ENCODE data around the gene H2BK1.

Gene H2BK1

DNA sequence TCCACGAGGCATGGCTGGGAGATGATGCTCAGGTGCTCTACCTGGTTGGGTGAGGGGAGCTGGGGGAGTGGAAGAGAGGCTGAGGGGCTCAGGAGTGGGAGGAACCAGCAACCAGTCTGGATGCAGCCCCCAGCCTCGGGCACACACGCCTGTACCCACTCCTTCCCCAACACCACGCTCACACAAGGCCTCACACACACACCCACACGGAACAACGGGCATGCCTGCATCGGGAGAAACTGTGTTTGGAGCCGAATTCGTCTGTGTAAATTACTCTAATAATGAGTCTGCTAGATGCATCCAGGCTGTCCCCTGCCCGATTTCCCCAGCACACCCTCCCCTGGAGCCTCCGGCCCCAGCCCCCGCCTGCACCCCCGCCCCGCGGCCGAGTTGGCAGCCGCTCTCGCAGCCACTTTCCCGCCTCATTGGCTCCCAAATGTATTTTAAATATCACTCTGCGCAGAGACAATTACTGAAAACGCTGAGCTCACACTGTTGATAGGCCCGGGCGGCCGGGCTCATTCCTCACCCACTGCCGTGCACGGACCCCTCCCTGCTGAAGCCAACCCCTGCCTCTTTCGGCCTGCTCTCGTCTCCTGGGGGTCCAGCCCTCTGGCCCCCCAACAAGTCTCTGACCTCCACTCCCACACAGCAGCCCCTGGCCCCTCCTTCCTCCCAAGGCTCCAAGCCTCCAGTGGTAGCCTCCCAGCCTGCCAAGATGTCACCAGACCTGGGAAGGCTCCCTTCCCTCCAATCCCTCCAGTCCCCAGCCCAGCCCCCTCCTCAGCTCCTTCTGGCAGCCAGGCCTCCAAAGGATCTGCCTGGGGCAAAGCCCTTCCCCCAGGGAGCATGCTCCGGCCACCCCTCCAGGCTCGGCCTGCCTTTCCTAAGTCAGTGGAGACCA lies 11.1 kb downstream of the H2BK1 start:
- DNase-seq = no peak

GRCh38 chr7:151197932-151198331 lies 12.4 kb downstream of the H2BK1 start:
- no peak for DNase-seq

DNA sequence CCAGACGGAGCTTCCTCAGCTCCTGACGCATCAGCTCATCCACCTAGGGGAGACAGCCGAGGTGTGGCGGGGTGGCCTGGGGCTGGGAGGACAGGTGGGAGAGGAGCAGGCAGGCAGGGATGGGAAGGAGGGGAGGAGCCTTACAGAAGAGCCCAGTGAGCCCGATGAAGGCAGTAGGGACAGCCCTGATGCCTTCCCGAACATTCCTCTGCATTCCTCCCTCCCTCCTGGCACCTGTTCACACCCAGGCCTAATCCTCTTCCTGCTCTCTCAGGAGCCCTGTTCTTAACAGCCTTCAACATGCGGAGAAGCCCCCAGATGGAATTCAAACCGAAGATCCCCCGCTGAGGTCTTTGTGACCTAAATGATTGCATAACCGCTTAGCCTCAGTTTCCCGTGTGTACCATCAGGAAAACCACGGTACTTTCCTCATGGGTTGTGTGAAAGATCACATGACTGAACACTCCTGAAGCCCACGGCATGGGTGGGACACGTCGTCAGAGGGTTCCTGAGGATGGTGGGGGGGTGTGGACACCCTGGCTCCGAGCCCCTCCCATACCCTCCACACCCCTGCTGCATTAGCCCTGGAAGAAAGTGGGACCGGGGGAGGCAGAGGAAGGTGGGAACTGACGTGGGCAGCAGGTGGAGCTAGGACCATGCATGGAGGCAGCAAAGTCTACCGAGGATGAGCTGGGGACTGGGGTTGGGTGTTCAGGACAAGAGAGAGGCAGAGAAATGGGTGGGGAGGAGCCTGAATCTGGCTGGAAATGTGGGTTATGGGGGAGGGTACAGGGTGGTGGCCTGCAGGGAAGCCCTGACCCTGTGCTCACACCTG lies 14.5 kb downstream of the H2BK1 start:
- no peak for DNase-seq

DNA sequence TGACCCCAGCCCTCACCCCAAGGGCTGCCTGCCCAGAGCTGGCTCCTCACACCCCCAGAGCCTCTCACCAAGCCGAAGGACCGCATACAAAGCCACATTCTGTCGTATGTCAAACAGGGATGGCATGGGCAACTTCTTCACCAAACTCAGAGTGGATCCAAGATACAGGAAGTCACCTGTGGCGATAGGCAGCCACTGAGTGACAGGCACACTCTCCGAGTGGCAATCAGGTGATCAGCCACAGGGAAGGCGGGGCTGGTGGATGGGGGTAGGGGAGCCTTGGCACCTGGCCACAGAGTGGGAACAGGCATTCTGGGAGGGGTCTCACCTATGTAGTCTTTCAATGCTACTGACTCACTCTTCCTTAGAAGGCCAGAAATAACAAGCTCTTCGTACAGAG lies 16.1 kb downstream of the H2BK1 start:
- DNase-seq = no peak

DNA sequence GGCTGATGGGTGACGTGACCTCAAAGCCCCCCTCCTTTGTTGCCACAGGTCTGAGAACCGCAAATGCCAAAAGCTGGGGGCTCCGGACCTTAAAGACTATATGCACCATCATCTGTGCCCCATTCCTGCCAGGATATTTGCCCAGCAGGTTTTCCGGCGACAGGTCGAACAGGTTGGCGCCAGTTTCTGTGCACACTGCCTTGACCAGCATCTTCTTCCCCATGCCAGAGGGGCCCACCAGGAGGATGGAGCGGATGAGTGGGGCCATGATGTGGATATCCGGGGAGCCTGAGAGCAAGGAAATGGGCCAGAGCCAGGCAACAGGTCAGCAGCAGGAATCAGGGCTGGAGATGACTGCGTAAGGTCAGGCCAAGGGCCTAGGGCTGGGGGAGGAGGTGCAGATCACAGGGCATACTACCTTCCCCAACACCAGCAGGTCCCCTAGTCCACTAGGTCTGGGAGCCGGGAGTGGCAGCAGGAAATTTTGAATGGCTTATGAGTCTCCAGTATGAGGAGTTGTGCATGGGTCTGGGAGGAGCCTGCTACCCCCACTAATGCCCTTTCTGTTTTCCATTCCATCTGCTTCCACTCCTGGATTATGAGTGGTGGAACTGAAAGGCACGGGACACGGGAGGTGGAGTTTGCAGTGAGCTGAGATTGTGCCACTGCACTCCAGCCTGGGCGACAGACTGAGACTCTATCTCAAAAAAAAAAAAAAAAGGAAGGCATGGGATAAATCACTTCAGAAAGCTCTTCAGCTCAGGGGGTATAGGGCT lies 16.9 kb downstream of the H2BK1 start:
- DNase-seq = no peak

DNA sequence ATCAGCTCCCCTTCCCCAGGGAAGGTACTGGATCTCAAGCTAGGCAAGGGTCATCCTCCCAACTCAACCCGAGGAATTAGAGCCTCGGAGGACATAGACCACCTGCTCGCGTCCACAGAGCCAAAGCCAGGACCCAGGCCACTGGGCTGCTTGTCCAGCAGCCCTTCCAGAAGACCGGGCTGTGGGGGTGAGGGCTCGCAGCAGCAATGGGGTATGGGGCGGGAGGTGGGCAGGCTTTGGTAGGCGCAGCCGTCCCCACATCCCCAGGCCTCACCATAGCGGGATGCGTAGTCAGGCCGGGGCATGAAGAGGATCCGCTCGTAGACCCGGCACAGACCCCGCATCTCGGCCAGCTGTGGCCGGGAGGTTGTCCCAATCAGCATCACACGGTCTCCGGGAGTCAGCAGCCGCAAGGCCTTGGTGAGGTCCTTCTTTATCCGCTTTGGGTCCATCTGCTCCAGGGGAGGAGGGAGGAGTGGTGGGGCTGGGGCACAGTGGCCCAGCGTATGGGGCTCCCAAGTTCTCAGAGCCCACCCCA lies 18.2 kb downstream of the H2BK1 start:
- DNase-seq = no peak

DNA sequence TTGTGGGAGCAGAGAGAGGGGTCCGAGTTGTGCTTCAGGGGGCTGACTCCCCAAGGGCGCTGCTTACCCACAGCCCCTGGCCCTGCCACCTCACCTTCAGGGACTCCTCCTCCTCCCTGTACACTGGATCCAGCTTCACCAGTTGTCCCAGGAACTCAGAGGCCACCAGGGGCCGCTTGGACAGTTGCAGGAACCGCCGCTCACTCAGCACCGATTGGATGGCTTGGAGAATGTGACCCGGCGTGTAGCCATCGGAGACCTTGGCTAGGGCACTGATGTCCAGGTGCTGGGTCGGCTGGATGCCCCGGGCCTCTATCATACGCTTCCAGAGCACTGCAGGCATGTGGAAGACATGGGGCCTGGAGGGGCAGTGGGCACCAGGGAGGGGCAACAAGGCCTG lies 18.7 kb downstream of the H2BK1 start:
- no peak for DNase-seq

- no peak for DNase-seq
Measured at GRCh38 chr7:151189038-151189437, 21.2 kb downstream of the H2BK1 start.

DNA sequence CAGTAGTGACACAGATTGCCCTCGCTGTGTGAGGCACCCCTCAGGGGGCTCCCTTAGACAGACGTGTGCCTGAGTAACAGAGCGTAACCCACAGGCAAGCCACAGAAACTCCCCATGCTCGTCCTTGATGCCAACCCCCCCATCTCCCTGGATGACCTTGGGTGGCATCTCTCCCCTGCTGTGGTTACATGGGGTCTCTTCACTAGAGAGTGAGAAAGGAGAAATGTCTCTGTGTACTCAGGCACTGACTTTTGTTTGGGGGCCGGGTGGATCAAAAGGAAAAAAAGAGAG lies 22.1 kb downstream of the H2BK1 start:
- no peak for DNase-seq

DNA sequence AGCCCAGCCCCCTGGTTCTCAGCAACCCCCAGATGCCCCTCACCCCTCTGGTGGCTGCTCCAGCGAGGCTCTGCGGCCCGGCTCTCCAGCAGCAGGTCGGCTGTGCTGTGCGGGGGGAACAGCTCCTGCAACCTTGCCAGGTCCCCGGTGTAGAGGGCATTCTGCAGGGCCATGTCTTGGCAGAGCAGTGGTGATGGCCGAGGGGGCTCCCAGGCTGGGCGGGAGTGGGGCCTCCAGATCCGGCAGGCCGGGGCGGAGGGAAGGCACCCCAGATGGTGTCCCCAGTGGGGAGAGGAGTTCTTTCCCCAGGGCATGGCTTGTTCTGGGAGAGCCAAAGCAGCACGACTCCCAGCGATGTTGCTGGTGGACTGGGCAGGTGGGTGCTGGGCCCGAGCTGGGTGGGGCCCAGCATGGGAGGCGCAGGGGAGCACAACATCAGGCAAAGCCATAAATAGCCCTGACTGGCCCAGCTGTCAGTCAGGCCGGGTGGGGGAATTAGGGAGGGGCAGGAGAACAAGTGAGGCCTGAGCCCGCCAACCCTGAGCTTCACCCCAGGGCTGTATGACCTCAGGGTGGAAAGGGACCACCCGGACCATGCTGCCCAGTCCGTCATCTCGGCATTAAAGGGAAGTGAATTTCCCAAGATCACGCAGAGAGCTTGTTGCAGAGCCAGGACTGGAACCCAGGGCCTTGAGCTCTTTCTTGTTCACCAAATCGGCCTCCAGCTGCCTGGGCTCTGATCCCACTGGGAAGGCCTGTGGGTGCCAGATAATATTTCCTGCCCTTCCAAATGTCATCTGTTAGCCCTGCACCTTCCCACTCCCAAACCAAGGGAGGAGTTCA lies 22.7 kb downstream of the H2BK1 start:
- no peak for DNase-seq

DNA sequence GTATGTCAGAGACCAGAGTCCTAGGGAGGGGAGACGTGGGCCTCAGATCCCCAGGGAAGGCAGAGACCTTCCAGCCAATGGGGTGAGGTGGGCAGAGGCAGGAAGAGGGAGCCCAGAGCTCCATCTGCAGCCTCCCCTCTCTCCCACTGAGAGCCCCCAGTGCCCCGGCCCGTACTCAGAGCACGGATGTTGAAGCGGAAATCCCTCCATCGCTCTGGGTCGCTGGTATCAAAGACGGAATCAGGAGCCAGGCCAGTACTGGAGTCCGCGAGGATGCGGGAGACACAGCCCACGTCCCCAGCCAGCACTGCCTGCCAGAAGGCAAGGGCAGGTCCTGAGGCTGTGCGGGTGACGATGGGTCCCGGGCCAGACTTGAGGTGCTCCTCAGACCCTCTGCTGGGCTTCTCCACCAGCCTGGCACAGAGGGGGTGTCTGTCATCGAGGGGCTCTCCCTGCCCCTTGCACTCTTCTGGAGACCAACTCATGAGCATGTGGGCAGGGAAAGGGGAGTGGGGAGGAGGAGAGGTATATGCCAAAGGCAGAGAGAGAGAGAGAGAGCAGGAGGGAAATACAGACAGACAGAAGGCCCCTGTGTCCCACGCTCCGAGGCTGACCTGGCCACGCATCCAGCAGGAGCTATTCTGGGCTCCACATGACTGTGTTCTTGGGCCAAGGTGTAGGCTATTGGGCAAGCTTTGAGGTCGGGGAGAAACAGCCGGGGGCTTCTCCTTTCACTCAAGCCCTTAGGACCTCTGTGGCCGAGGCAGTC lies 23.5 kb downstream of the H2BK1 start, which contains the start of gene ASB10:
ASB10 (minus strand) TSS at position 611 of the 769 bp plus-strand sequence; CDS start at position 491, 120 bp downstream.
- no peak for DNase-seq

- DNase-seq = no peak
Measured at GRCh38 chr7:151185762-151186639, 24.3 kb downstream of the H2BK1 start.

DNA sequence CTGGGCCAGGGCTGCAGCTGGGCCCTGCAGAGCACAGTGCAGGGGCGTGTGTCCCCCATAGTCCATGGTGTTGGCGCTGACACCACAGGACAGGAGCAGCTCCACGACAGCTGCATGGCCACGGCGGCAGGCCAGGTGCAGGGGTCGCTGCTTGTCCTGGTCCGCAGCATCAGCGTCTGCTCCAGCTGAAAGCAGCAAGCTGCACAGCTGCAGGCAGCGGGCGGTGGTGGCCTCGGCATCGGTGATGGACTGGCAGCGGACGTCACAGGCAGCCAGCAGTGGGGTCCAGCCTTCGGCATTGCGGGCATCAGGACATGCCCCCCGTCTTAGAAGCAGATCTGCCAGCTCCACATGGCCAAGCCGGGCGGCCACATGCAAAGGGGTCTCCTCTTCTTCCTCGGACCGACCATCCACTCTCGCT lies 29.3 kb downstream of the H2BK1 start:
- no peak for DNase-seq

DNA sequence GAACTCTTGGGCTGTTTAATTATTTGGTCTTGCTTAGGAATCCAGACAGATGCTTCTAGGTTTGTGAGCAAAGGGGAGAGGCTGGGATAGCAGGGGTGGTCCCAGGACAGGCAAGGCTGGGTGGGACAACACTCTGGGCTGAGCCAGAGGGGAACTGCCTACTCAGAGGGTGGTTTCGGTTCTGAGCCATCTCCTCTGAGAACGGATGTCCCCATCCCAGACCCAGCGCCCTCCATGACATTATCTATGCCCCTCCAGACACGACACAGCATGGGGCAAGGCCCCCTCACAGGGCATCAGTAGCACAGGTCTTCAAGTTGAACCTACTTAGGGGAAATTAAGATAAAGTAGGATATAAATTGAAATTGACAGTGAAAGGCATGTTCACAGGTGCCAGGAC lies 30.3 kb downstream of the H2BK1 start:
- DNase-seq = no peak

- no peak for DNase-seq
Measured at GRCh38 chr7:151179287-151179860, 30.9 kb downstream of the H2BK1 start.

GRCh38 chr7:151178831-151179230 lies 31.5 kb downstream of the H2BK1 start:
- DNase-seq = no peak

DNA sequence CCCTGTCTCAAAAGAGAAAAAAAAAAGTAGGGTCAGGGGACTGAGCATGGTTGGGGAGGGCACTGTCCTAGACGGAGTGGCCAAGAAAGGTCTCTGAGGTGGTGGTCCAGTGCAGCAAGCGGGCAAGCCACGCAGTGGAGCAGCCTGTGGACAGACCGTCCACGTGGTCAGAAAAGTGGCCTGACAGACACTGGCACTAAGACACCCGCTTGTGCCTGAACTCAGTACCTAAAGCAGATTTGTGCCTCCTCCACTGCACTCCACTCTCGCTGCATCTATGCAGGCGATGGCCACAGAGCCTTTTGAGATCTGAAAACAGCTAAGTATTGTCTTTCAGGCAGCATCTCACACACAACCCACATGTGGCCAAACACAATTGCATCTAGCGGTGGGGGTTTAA lies 32.1 kb downstream of the H2BK1 start:
- no peak for DNase-seq

DNA sequence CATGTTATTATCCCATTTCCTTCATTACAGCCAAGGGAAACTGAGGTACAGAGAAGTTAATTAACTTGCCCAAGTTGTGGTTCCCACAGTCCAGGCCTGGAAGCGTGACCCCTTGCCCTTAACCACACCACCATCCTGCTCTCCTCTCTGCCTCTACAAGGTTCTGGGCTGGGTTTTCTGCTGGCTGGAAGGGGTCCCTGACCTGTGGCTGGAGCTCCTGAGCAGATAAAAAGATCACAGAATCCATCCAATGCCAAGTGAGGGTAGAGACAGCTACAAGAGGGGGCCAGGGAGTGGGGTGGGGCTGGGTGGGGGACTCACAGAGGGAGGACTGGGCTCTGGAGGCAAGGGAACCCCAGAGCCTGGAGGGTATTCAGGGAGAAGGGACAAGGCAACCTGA lies 33.0 kb downstream of the H2BK1 start:
- DNase-seq = no peak

GRCh38 chr7:151176401-151176800 lies 33.9 kb downstream of the H2BK1 start:
- DNase-seq = no peak

DNA sequence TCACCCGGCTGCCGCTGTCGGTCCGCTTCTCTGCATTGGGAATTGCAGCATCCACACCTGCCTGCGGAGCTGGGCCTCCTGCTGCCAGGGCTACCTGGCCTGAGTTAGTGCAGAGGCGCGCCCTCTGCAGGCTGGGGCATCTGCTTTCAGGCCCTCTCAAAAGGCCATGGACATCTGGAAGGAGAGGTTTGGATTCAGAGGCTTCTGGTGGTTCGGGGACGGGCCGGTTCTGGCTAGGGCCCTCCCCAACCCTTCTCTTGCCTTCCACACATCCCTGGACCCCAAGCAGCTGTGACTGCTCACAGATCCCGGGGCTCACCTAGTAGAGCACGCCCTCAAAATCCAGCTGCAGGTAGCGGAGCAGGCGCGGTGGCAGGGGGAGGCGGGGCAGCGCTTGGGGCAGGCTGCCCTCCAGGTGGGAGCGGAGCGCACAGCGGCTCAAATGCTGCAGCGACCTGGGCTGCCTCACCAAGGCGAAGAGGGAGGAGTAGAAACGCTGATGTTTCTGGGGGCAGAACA lies 34.4 kb downstream of the H2BK1 start:
- DNase-seq = no peak

Data from activated gamma-delta T cell treated with Interleukin-2 at 50 U/mL for 16 hours (primary cell).